ENCODE measurements around the gene MAMDC4.

MAMDC4 gene

GRCh38 chr9:136849960-136850865 lies 1.9 kb upstream of the MAMDC4 start:
- DNase-seq (ENCODE audit: low read depth): no peak

GRCh38 chr9:136850866-136851775 lies 1.0 kb upstream of the MAMDC4 start:
- no peak for DNase-seq (ENCODE audit: low read depth)

- DNase-seq (ENCODE audit: low read depth): no peak
Observed at GRCh38 chr9:136852664-136853595, 784 bp downstream of the MAMDC4 start.

GRCh38 chr9:136853596-136854112 lies 1.5 kb downstream of the MAMDC4 start:
- DNase-seq (ENCODE audit: low read depth): no peak

GRCh38 chr9:136854113-136854841 lies 2.1 kb downstream of the MAMDC4 start:
- no peak for DNase-seq (ENCODE audit: low read depth)

- no peak for DNase-seq (ENCODE audit: low read depth)
Observed at GRCh38 chr9:136854842-136855460, 2.8 kb downstream of the MAMDC4 start.

GRCh38 chr9:136855461-136856078 lies 3.4 kb downstream of the MAMDC4 start:
- DNase-seq (ENCODE audit: low read depth): no peak

- DNase-seq (ENCODE audit: low read depth): no peak
Observed at GRCh38 chr9:136856079-136856476, 3.9 kb downstream of the MAMDC4 start.

GRCh38 chr9:136856541-136857141 lies 4.5 kb downstream of the MAMDC4 start:
- DNase-seq (ENCODE audit: low read depth): no peak

- no peak for DNase-seq (ENCODE audit: low read depth)
Observed at GRCh38 chr9:136857166-136857565, 5.0 kb downstream of the MAMDC4 start.

GRCh38 chr9:136857581-136858412 lies 5.7 kb downstream of the MAMDC4 start:
- no peak for DNase-seq (ENCODE audit: low read depth)

- no peak for DNase-seq (ENCODE audit: low read depth)
Observed at GRCh38 chr9:136858452-136858843, 6.3 kb downstream of the MAMDC4 start.

GRCh38 chr9:136858844-136859757 lies 7.0 kb downstream of the MAMDC4 start:
- DNase-seq (ENCODE audit: low read depth): no peak

GRCh38 chr9:136860529-136860928 lies 8.4 kb downstream of the MAMDC4 start:
- no peak for DNase-seq (ENCODE audit: low read depth)

- no peak for DNase-seq (ENCODE audit: low read depth)
Observed at GRCh38 chr9:136860933-136861873, 9.1 kb downstream of the MAMDC4 start.

GRCh38 chr9:136861874-136862457 lies 9.8 kb downstream of the MAMDC4 start:
- no peak for DNase-seq (ENCODE audit: low read depth)

Data from activated T-cell treated with anti-CD3 and anti-CD28 coated beads for 24 hours (primary cell).